Measurements from ENCODE around the gene CPZ. TPM values are rescaled to one million over a fixed set of nuclear protein-coding genes. Genes with fewer than 3 reads are reported as not detected.

The CPZ gene
- total RNA-seq, 1 donor from 2014 or later: 3.5 TPM

GRCh38 chr4:8583655-8584025, 8.9 kb upstream of the CPZ start:
- no peak for TF ChIP-seq CTCF (IDR thresholded peaks at IDR 0.05)
- intact Hi-C loops (cut with DNase I): no loop called here
- Histone ChIP-seq H3K9me3 (no peaks in the 10 kb centered on the region), H3K27me3 (peaks cover 3% of the 10 kb centered on the region), H3K36me3 (no peaks in the 10 kb centered on the region), H3K4me3 (no peak overlapping the region), H3K4me1 (no peaks in the 10 kb centered on the region), H3K27ac (no peak overlapping the region)
- DNase-seq (ENCODE audit: low spot score in 2 of 2): no peak

- no peaks in the 10 kb centered on the region for H3K9me3 ChIP-seq
- H3K27me3 ChIP-seq: peaks cover 3% of the 10 kb centered on the region
- TF ChIP-seq CTCF (IDR thresholded peaks at IDR 0.05): no peak
- no peak overlapping the region for H3K27ac ChIP-seq
- no peak overlapping the region for H3K4me3 ChIP-seq
- no peak for DNase-seq (ENCODE audit: low spot score in 2 of 2)
- H3K4me1 ChIP-seq: no peaks in the 10 kb centered on the region
- H3K36me3 ChIP-seq: no peaks in the 10 kb centered on the region
- intact Hi-C loops (cut with DNase I): no loop called here
Measured at GRCh38 chr4:8585186-8585585, 7.4 kb upstream of the CPZ start.

- intact Hi-C loops (cut with DNase I): no loop called here
- Histone ChIP-seq H3K27me3 (no peaks in the 10 kb centered on the region), H3K36me3 (no peaks in the 10 kb centered on the region), H3K4me1 (no peaks in the 10 kb centered on the region), H3K27ac (no peak overlapping the region), H3K4me3 (no peak overlapping the region), H3K9me3 (no peaks in the 10 kb centered on the region)
- no peak for DNase-seq (ENCODE audit: low spot score in 2 of 2)
- no peak for TF ChIP-seq CTCF (IDR thresholded peaks at IDR 0.05)
Measured at GRCh38 chr4:8585721-8586212, 6.8 kb upstream of the CPZ start.

- H3K9me3 ChIP-seq: no peaks in the 10 kb centered on the region
- DNase-seq (ENCODE audit: low spot score in 2 of 2): no peak
- H3K4me1 ChIP-seq: no peaks in the 10 kb centered on the region
- H3K27ac ChIP-seq: no peak overlapping the region
- H3K36me3 ChIP-seq: no peaks in the 10 kb centered on the region
- intact Hi-C loops (cut with DNase I): no loop called here
- no peak for TF ChIP-seq CTCF (IDR thresholded peaks at IDR 0.05)
- no peaks in the 10 kb centered on the region for H3K27me3 ChIP-seq
- H3K4me3 ChIP-seq: no peak overlapping the region
Measured at GRCh38 chr4:8586246-8586645, 6.3 kb upstream of the CPZ start.

- TF ChIP-seq CTCF (IDR thresholded peaks at IDR 0.05): no peak
- no peak for DNase-seq (ENCODE audit: low spot score in 2 of 2)
- intact Hi-C loops (cut with DNase I): no loop called here
- H3K9me3 ChIP-seq: no peaks in the 10 kb centered on the region
- H3K27ac ChIP-seq: no peak overlapping the region
- no peaks in the 10 kb centered on the region for H3K27me3 ChIP-seq
- H3K36me3 ChIP-seq: no peaks in the 10 kb centered on the region
- H3K4me1 ChIP-seq: no peaks in the 10 kb centered on the region
- H3K4me3 ChIP-seq: no peak overlapping the region
Measured at GRCh38 chr4:8586671-8587468, 5.7 kb upstream of the CPZ start.

Data from ascending aorta (tissue), 2 donors.